GM11168 (cell line): ENCODE results near the gene CEP70.
"Not testable (repeated sequence)": the region's sequence is repeated elsewhere in the genome, so short reads cannot be mapped to it uniquely, and the experiment has no call there.

Experiments
- in situ Hi-C: fragments of 300-500 bp; cut with MboI; formaldehyde crosslinking; loops from one replicate; pipeline ENCODE4 v1.12.0; 2022; ENCODE audit warnings: low sequenced_read_pairs; ENCODE audit not compliant: unreplicated experiment

The CEP70 gene

GRCh38 chr3:138594150-138594934 lies at the start of gene CEP70:
TSS of gene CEP70 (minus strand) at chr3:138594260. CDS start at chr3:138572927, 21,333 bp downstream.
- in situ Hi-C loops: no loop called here

- in situ Hi-C loops: no loop called here
Observed at GRCh38 chr3:138642927-138643253, 48.8 kb upstream of the CEP70 start.

- in situ Hi-C loops: no loop called here
Observed at GRCh38 chr3:138642226-138642926, 48.3 kb upstream of the CEP70 start.

DNA sequence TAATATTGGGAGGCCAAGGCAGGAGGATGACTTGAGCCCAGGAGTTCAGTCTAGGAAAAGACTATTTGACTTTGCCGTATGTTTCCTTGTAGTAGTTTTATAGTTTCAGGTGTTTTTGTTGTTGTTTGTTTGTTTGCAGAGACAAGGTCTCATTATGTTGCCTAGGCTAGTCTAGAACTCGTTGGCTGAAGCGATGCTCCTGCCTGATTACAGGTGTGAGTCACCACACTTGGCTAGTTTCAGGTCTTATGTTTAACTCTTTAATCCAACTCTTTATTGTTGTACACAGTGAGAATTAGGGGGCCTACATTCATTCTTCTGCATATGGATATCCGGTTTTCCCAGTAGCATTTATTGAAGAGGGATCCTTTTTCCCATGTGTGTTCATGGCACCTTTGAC lies 46.5 kb upstream of the CEP70 start:
- in situ Hi-C loops: no loop called here

DNA sequence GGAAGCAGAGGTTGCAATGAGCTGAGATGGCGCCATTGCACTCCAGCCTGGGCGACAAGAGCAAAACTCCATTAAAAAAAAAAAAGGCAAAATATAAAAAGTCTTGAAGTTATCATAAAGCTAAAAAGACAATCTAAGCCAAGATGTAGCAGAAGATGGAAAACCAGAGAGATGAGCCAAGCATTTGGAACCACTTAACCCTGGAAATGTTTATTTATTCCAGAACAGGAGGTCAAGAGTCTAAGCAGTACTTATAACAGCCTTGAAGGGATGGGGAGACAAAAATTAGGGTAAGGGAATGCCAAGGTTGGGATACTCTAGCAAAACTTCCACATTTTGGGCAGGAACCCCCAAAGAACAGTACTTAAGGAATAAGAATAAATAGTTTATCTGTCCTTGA lies 44.6 kb upstream of the CEP70 start:
- in situ Hi-C loops: no loop called here

GRCh38 chr3:138629526-138629925 lies 35.5 kb upstream of the CEP70 start:
- in situ Hi-C loops: no loop called here

GRCh38 chr3:138625707-138626365 lies 31.8 kb upstream of the CEP70 start:
- in situ Hi-C loops: no loop called here

GRCh38 chr3:138624518-138624917 lies 30.5 kb upstream of the CEP70 start:
- in situ Hi-C loops: no loop called here

GRCh38 chr3:138620431-138620830 lies 26.4 kb upstream of the CEP70 start:
- in situ Hi-C loops: no loop called here

- in situ Hi-C loops: no loop called here
Observed at GRCh38 chr3:138615462-138615861, 21.4 kb upstream of the CEP70 start.

DNA sequence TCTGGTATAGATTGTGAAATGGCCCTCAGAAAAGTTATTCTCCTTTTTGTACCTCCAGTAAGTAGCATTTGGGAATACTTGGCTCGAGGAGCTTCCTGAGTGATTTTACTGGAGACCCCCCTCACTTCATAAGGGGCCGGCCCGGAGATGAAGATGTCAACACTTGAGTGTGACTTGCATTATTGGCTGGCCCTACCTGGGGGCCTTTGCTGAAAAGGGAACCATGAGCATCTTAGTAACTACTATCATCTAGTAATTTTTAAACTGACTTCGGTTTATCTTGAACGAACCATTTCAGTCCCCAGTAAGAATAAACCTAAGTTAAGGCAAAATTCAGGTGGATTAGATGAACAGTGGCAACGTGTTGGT lies 15.8 kb upstream of the CEP70 start:
- in situ Hi-C loops: no loop called here

GRCh38 chr3:138608322-138609135 lies 14.5 kb upstream of the CEP70 start, which contains the start of gene FAIM:
TSS of gene FAIM (plus strand) at chr3:138608771. CDS start at chr3:138619727, 10,956 bp downstream.
- in situ Hi-C loops: no loop called here

- in situ Hi-C loops: not testable (repeated sequence)
Observed at GRCh38 chr3:138604106-138604595, 10.1 kb upstream of the CEP70 start.

GRCh38 chr3:138601661-138602060 lies 7.6 kb upstream of the CEP70 start:
- in situ Hi-C loops: not testable (repeated sequence)

DNA sequence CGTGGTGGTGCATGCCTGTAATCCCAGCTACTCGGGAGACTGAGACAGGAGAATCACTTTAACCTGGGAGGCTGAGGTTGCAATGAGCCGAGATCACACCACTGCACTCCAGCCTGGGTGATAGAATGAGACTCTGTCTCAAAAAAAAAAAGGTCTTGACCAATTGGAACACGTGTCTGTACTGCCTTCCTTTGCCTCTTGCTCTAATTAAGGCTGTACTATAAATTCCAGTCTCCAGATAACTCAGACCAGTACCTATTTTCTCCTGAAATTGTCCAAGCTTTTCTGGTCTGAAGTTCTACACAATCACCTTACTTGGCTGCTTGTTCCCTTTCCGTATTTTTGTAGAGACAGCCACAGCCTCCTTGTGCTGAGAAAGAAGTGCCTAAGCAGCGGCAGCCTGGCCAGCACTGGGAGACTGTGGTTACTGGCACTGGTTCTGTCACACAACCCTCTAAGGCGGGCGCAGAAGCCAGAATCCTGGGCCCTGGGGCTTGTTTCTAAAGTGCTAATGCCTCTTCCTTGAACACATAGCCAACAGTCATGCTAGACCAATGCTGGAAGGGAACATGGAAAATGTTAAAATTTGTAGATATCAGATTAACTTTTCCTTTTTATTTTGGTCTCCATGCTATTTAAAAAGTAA lies 6.2 kb upstream of the CEP70 start:
- in situ Hi-C loops: no loop called here

DNA sequence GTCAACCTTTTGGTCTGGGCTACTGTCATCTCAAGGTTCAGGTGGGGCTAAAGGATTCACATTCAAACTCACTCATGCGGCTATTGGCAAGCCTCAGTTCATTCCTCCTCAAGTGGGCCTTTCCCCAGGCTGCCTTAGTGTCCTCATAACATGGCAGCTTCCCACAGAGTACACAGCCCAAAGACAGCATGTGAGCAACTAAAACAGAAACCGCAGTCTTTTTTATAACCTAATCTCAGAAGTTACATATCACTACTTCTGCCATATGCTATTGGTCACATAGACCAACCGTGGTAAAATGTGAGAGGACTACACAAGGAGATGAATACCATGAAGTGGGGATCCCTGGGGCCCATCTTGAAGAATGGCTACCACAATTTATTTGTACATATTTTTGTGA lies 4.5 kb upstream of the CEP70 start:
- in situ Hi-C loops: loop anchor here (5.0 kb wide), 1 partner anchor 324 kb away; no protein-coding TSS in a partner anchor

GRCh38 chr3:138597186-138597976 lies 3.3 kb upstream of the CEP70 start:
- in situ Hi-C loops: loop anchor here (5.0 kb wide), 1 partner anchor 325 kb away; no protein-coding TSS in a partner anchor

DNA sequence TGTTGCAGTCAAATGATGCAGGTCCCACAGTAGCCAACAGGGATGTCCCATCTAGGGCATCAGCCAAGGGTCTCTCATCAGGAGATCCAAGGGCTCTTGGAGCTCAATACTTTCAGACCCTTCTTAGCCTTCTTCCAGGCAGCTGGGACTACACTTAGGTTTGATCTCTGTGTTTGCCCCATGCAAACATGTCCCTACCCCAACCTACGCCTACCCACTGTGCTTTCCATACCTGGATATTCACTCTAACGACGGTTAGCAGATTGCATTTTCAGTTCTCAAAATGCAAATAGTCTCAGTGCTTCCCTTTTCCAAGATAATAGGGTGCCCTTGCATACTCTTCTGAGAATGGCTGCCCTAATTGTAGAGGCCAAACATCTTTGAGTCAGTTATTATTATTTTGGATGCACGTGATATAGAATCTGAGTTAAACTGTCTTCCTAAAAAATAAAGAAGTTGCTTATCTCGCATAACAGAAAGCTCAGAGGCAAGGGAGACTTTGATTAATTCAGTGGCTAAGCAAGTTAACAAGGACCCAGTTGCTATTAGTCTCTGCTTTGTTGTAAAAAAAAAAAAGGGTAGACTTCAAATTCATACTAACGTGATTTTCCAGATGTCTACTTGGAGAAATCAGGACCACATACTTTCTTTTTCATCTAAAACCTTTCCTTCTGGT lies 1.0 kb upstream of the CEP70 start:
- in situ Hi-C loops: loop anchor here (5.0 kb wide), 1 partner anchor 327 kb away; no protein-coding TSS in a partner anchor
